SK-N-MC (cell line): ENCODE data around the gene MBD3L3.
"Not testable (repeated sequence)": the region's sequence is repeated elsewhere in the genome, so short reads cannot be mapped to it uniquely, and the experiment has no call there.

Experiments
- EZH2 ChIP-seq: fragments of 200-600 bp; sonication (generic); IDR thresholded peaks from one replicate; pipeline ENCODE4 v1.6.1; 2017; ENCODE audit warnings: antibody characterized with exemption
- POLR2AphosphoS5 ChIP-seq: IDR thresholded peaks from 2 replicates; pipeline ENCODE4 v1.6.1; 2012; ENCODE audit warnings: mild to moderate bottlenecking, low read depth, low read length, borderline replicate concordance

- TF ChIP-seq EZH2, POLR2AphosphoS5: not testable (repeated sequence)
Observed at GRCh38 chr19:7021331-7021730, 37.1 kb downstream of the MBD3L3 start, which contains the start of gene MBD3L2B.
